SK-N-SH (cell line): ENCODE measurements around the gene ZNF804B. TPM values are rescaled to one million over a fixed set of nuclear protein-coding genes. Genes with fewer than 3 reads are reported as not detected.

Source experiments
- CTCF ChIA-PET: fragments of 300-600, 350-600 bp; formaldehyde crosslinking; extraction: SDS; loops from one replicate; lab custom pipeline; 2021; lab: Yijun Ruan, JAX
- POLR2A ChIA-PET: fragments of 350-600 bp; sonication (Branson Sonifier 250); formaldehyde crosslinking; extraction: SDS; loops from one replicate; lab custom pipeline; 2020; ENCODE audit warnings: antibody characterized with exemption, inconsistent platforms; lab: Yijun Ruan, JAX
- DNase-seq: peaks from one replicate; pipeline ENCODE4 v3.0.0; 2012
- H2AFZ ChIP-seq: fragments of 200-600 bp; sonication (generic); 2 replicates; pipeline ENCODE4 v1.8.1; 2016; ENCODE audit warnings: antibody characterized with exemption, mild to moderate bottlenecking, low read depth
- H3F3A ChIP-seq: fragments of 200-600 bp; sonication (generic); replicated peaks from 2 replicates; pipeline ENCODE3; 2016; ENCODE audit warnings: antibody characterized with exemption, mild to moderate bottlenecking; ENCODE audit not compliant: insufficient read depth
- H3K27ac ChIP-seq, 2 experiments: fragments of 200-500 bp in 1 of 2; fragments of 200-600 bp in 1 of 2; sonication (Bioruptor generic) in 1 of 2; sonication (generic), shearing (Covaris generic) in 1 of 2; 2 replicates each; pipeline versions ENCODE4 v1.5.1 to v1.6.1; 2014 to 2016; ENCODE audit warnings: low read depth in 2 of 2, inconsistent platforms in 1 of 2, low read length in 1 of 2, mild to moderate bottlenecking in 1 of 2, mixed read lengths in 1 of 2
- H3K27me3 ChIP-seq: fragments of 200-600 bp; sonication (generic), shearing (Covaris generic); 2 replicates; pipeline ENCODE4 v1.6.1; 2016; ENCODE audit warnings: mixed run types; ENCODE audit not compliant: insufficient read depth
- H3K36me3 ChIP-seq, 2 experiments: fragments of 200-500 bp in 1 of 2; fragments of 200-600 bp in 1 of 2; sonication (Bioruptor generic) in 1 of 2; sonication (generic) in 1 of 2; replicated peaks in 1 of 2; 2 replicates each; pipeline versions ENCODE3 to v1.5.1; 2014 to 2016; ENCODE audit warnings: low read length in 1 of 2, mild to moderate bottlenecking in 1 of 2; ENCODE audit not compliant: insufficient read depth in 2 of 2, control insufficient read depth in 1 of 2
- H3K4me1 ChIP-seq, 2 experiments: fragments of 200-500 bp in 1 of 2; fragments of 200-600 bp in 1 of 2; sonication (Bioruptor generic) in 1 of 2; sonication (generic), shearing (Covaris generic) in 1 of 2; 2 replicates each; pipeline versions ENCODE4 v1.5.1 to v1.6.1; 2014 to 2016; ENCODE audit warnings: low read depth in 1 of 2, low read length in 1 of 2, mixed run types in 1 of 2; ENCODE audit not compliant: insufficient read depth in 2 of 2, control insufficient read depth in 1 of 2
- H3K4me2 ChIP-seq: fragments of 200-600 bp; sonication (generic), shearing (Covaris generic); 2 replicates; pipeline ENCODE4 v1.6.1; 2017; ENCODE audit warnings: mixed run types
- H3K4me3 ChIP-seq, 2 experiments: fragments of 200-500 bp in 1 of 2; fragments of 200-600 bp in 1 of 2; sonication (Bioruptor generic) in 1 of 2; sonication (generic), shearing (Covaris generic) in 1 of 2; 2 replicates each; pipeline versions ENCODE4 v1.5.1 to v1.8.1; 2014 to 2016; ENCODE audit warnings: low read depth in 2 of 2, inconsistent platforms in 1 of 2, low read length in 1 of 2, mild to moderate bottlenecking in 1 of 2, mixed read lengths in 1 of 2, moderate library complexity in 1 of 2
- H3K79me2 ChIP-seq: fragments of 200-600 bp; sonication (generic); 2 replicates; pipeline ENCODE4 v1.8.1; 2017; ENCODE audit warnings: mild to moderate bottlenecking; ENCODE audit not compliant: insufficient read depth
- H3K9ac ChIP-seq: fragments of 200-600 bp; sonication (generic); 2 replicates; pipeline ENCODE4 v1.6.1; 2017; ENCODE audit warnings: mixed run types
- H3K9me2 ChIP-seq: fragments of 200-600 bp; sonication (generic); 2 replicates; pipeline ENCODE4 v1.6.1; 2017; ENCODE audit warnings: mixed run types
- H3K9me3 ChIP-seq: fragments of 200-600 bp; sonication (generic); 2 replicates; pipeline ENCODE4 v1.6.1; 2017; ENCODE audit warnings: mixed run types, mild to moderate bottlenecking, moderate library complexity
- H4K20me1 ChIP-seq: fragments of 200-600 bp; sonication (generic); 2 replicates; pipeline ENCODE4 v1.6.1; 2017; ENCODE audit warnings: mild to moderate bottlenecking, mixed run types; ENCODE audit not compliant: insufficient read depth
- ELF1 ChIP-seq: IDR thresholded peaks from 2 replicates; pipeline ENCODE4 v1.4.0; 2012
- EZH2phosphoT487 ChIP-seq: fragments of 200-600 bp; sonication (generic); IDR thresholded peaks from 2 replicates; pipeline ENCODE4 v1.6.1; 2017; ENCODE audit warnings: low read depth, mixed run types, mild to moderate bottlenecking, antibody characterized with exemption, moderate library complexity, borderline replicate concordance
- FOSL2 ChIP-seq: IDR thresholded peaks from 2 replicates; pipeline ENCODE4 v1.4.0; 2012; ENCODE audit warnings: low read depth, mild to moderate bottlenecking, moderate library complexity, borderline replicate concordance
- FOXJ3 ChIP-seq: sonication (generic); formaldehyde crosslinking; IDR thresholded peaks from 2 replicates; pipeline ENCODE4 v1.5.1; 2020; ENCODE audit warnings: mild to moderate bottlenecking, missing genetic modification reagents
- GABPA ChIP-seq: IDR thresholded peaks from 2 replicates; pipeline ENCODE4 v1.4.0; 2012; ENCODE audit warnings: low read depth, mild to moderate bottlenecking
- MEF2A ChIP-seq: IDR thresholded peaks from 2 replicates; pipeline ENCODE4 v1.4.0; 2012; ENCODE audit warnings: low read depth, borderline replicate concordance
- NRF1 ChIP-seq: IDR thresholded peaks from 2 replicates; pipeline ENCODE4 v1.6.1; 2012; ENCODE audit warnings: low read depth, mild to moderate bottlenecking, low read length
- POLR2AphosphoS5 ChIP-seq: IDR thresholded peaks from 2 replicates; pipeline ENCODE4 v1.6.1; 2012; ENCODE audit warnings: low read depth, low read length
- RAD21 ChIP-seq: IDR thresholded peaks from 2 replicates; pipeline ENCODE4 v1.6.1; 2012; ENCODE audit warnings: mild to moderate bottlenecking, low read length
- RFX5 ChIP-seq: IDR thresholded peaks from 2 replicates; pipeline ENCODE4 v1.6.1; 2012; ENCODE audit warnings: mild to moderate bottlenecking, improper control_type of control experiment, low read length
- SIN3A ChIP-seq: IDR thresholded peaks from 2 replicates; pipeline ENCODE4 v1.6.1; 2012; ENCODE audit warnings: low read depth, mild to moderate bottlenecking, low read length, moderate library complexity, borderline replicate concordance
- SMC3 ChIP-seq: IDR thresholded peaks from 2 replicates; pipeline ENCODE4 v1.6.1; 2012; ENCODE audit warnings: low read depth, low read length, improper control_type of control experiment
- TAF1 ChIP-seq: IDR thresholded peaks from 2 replicates; pipeline ENCODE4 v1.6.1; 2012; ENCODE audit warnings: low read depth, mild to moderate bottlenecking, low read length, moderate library complexity, borderline replicate concordance
- TCF12 ChIP-seq: IDR thresholded peaks from 2 replicates; pipeline ENCODE4 v1.4.0; 2012
- TEAD4 ChIP-seq: IDR thresholded peaks from 2 replicates; pipeline ENCODE4 v1.4.0; 2012; ENCODE audit warnings: mild to moderate bottlenecking, borderline replicate concordance; ENCODE audit not compliant: insufficient read depth
- USF2 ChIP-seq: fragments of 150-350 bp; IDR thresholded peaks from 2 replicates; pipeline ENCODE4 v1.6.1; 2017; ENCODE audit warnings: antibody characterized with exemption, low read length, low read depth, borderline replicate concordance
- YY1 ChIP-seq: IDR thresholded peaks from 2 replicates; pipeline ENCODE4 v1.4.0; 2012; ENCODE audit warnings: low read depth, mild to moderate bottlenecking
- WGBS: methylation state at CpG from one replicate; pipeline ENCODE4 v1.1.6; 2017; ENCODE audit warnings: low lambda C conversion rate; 5-methylcytosine and 5-hydroxymethylcytosine counted together
- polyA plus RNA-seq, 3 experiments: library from polyadenylated mRNA; depleted of rRNA; stranded (reverse); fragments of >200 nt; gene quantifications; 2 replicates each; pipeline ENCODE4 v1.2.3, GENCODE V29; 2012
- TF ChIP-seq, protein P1 (sequence below): IDR thresholded peaks from 2 replicates; pipeline ENCODE4; 2012
- TF ChIP-seq, protein P2 (sequence below): IDR thresholded peaks from 2 replicates; pipeline ENCODE4 v1.4.0; 2012; ENCODE audit warnings: low read depth, borderline replicate concordance
- TF ChIP-seq, protein P3 (sequence below): IDR thresholded peaks from 2 replicates; pipeline ENCODE4 v1.4.0; 2012; ENCODE audit warnings: low read depth, borderline replicate concordance

ZNF804B gene
- polyA plus RNA-seq, 1 of the 3 experiments (the other 2 are of a cell fraction) = not detected

DNA sequence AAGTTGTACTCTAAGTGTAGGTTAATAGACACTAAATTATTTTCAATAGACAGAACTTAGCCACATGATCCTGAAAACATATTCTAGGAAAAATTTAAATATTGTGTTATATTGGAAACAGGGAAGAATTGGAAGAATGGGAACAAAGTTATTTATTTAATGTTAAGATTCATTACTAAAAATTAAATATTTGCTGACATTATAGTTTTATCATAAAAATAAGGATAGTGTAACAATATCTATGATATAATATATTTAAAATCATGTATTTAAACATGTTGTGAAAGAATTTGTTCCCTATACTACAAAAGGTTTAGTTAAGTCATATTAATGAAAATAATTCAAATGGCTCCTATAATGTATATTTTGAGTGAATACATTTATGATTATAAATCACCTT, 156.1 kb downstream of the ZNF804B start:
- TF ChIP-seq TAF1 (no peak), FOXJ3 (CRISPR knock-in tag) (no peak), MEF2A (no peak), POLR2AphosphoS5 (no peak), ELF1 (no peak), SMC3 (no peak), SIN3A (no peak), USF2 (no peak), GABPA (no peak)
- TF ChIP-seq, protein P1, sequence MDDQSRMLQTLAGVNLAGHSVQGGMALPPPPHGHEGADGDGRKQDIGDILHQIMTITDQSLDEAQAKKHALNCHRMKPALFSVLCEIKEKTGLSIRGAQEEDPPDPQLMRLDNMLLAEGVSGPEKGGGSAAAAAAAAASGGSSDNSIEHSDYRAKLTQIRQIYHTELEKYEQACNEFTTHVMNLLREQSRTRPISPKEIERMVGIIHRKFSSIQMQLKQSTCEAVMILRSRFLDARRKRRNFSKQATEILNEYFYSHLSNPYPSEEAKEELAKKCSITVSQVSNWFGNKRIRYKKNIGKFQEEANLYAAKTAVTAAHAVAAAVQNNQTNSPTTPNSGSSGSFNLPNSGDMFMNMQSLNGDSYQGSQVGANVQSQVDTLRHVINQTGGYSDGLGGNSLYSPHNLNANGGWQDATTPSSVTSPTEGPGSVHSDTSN = no peak
- TF ChIP-seq, protein P2, sequence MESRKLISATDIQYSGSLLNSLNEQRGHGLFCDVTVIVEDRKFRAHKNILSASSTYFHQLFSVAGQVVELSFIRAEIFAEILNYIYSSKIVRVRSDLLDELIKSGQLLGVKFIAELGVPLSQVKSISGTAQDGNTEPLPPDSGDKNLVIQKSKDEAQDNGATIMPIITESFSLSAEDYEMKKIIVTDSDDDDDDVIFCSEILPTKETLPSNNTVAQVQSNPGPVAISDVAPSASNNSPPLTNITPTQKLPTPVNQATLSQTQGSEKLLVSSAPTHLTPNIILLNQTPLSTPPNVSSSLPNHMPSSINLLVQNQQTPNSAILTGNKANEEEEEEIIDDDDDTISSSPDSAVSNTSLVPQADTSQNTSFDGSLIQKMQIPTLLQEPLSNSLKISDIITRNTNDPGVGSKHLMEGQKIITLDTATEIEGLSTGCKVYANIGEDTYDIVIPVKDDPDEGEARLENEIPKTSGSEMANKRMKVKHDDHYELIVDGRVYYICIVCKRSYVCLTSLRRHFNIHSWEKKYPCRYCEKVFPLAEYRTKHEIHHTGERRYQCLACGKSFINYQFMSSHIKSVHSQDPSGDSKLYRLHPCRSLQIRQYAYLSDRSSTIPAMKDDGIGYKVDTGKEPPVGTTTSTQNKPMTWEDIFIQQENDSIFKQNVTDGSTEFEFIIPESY = no peak
- Histone ChIP-seq H3K4me3 (no peak overlapping the region), H3K9ac (no peak overlapping the region), H2AFZ (no peak overlapping the region), H3F3A (no peaks in the 10 kb centered on the region), H3K36me3 (no peaks in the 10 kb centered on the region), H3K4me2 (no peak overlapping the region), H3K79me2 (no peaks in the 10 kb centered on the region), H3K27me3 (no peaks in the 10 kb centered on the region), H3K9me2 (no peaks in the 10 kb centered on the region), H4K20me1 (no peaks in the 10 kb centered on the region), H3K4me1 (no peaks in the 10 kb centered on the region), H3K27ac (no peak overlapping the region), H3K9me3 (no peaks in the 10 kb centered on the region)
- CTCF ChIA-PET = no interaction called here
- POLR2A ChIA-PET = no interaction called here
- DNase-seq = no peak

GRCh38 chr7:88919478-88920131, 160.1 kb downstream of the ZNF804B start:
- POLR2A ChIA-PET = no interaction called here
- Histone ChIP-seq H3K36me3 (no peaks in the 10 kb centered on the region), H2AFZ (no peak overlapping the region), H3K27ac (no peak overlapping the region), H3K4me3 (no peak overlapping the region), H3K9ac (no peak overlapping the region), H3F3A (no peaks in the 10 kb centered on the region), H3K79me2 (no peaks in the 10 kb centered on the region), H3K9me3 (no peaks in the 10 kb centered on the region), H3K4me1 (peaks cover 0 to 7% of the 10 kb centered on the region in 2 experiments; a peak in 1 of 4 replicates), H3K27me3 (no peaks in the 10 kb centered on the region), H3K4me2 (no peak overlapping the region), H3K9me2 (0 out of 2 replicates have a peak, but pooled peaks cover 3% of the 10 kb centered on the region), H4K20me1 (no peaks in the 10 kb centered on the region)
- CTCF ChIA-PET = interaction anchor here (1.4 kb wide), 1 partner anchor 11 kb away, joined by 3 read pairs; no protein-coding TSS in a partner anchor
- WGBS = 27% methylated on average over 4 of the region's 4 CpGs
- no peak for DNase-seq
- TF ChIP-seq EZH2phosphoT487 (no peak), TEAD4 (no peak), TAF1 (no peak), FOSL2 (no peak), TCF12 (no peak), RFX5 (no peak), FOXJ3 (CRISPR knock-in tag) (no peak), RAD21 (no peak), NRF1 (no peak), YY1 (no peak)
- TF ChIP-seq, protein P1 = no peak
- TF ChIP-seq, protein P3, sequence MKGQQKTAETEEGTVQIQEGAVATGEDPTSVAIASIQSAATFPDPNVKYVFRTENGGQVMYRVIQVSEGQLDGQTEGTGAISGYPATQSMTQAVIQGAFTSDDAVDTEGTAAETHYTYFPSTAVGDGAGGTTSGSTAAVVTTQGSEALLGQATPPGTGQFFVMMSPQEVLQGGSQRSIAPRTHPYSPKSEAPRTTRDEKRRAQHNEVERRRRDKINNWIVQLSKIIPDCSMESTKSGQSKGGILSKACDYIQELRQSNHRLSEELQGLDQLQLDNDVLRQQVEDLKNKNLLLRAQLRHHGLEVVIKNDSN = no peak
- TF ChIP-seq, protein P2 = no peak
